ENCODE data around the gene KCNT1. TPM values are rescaled to one million over a fixed set of nuclear protein-coding genes. Genes with fewer than 3 reads are reported as not detected.

KCNT1 gene
- total and polyA plus RNA-seq, 11 donors, result 0.21 to 7.4 (median 1.9) TPM

- Histone ChIP-seq H3K36me3 (no peaks in the 10 kb centered on the region), H3K4me3 (no peak overlapping the region), H3K27ac (no peak overlapping the region), H3K4me1 (peaks cover 0 to 6% (median 0%) of the 10 kb centered on the region in 12 donors), H3K27me3 (peaks cover 16 to 50% (median 34%) of the 10 kb centered on the region in 9 donors), H3K9me3 (no peaks in the 10 kb centered on the region)
- intact Hi-C loops (cut with DNase I), result no loop called here
- ATAC-seq, result no peak
- TF ChIP-seq POLR2A (IDR thresholded peaks at IDR 0.05), result no peak
- DNase-seq, result no peak
- WGBS, 4 donors, result 55 to 60% (median 57%) methylated on average over 15 to 16 of the region's 16 CpGs
These were observed 10.8 kb downstream of the KCNT1 start for GRCh38 chr9:135712613-135713295.

GRCh38 chr9:135714242-135715055, 12.5 kb downstream of the KCNT1 start:
- H3K9me3 ChIP-seq, result no peaks in the 10 kb centered on the region
- DNase-seq, result no peak
- peaks cover 0 to 6% (median 0%) of the 10 kb centered on the region in 12 donors for H3K4me1 ChIP-seq
- no peaks in the 10 kb centered on the region for H3K36me3 ChIP-seq
- H3K27me3 ChIP-seq, result peaks cover 16 to 66% (median 35%) of the 10 kb centered on the region in 9 donors
- no peak overlapping the region for H3K27ac ChIP-seq
- TF ChIP-seq CTCF (IDR thresholded peaks at IDR 0.05) (no peak), POLR2A (IDR thresholded peaks at IDR 0.05) (no peak)
- no peak for ATAC-seq
- peak overlapping the region in 1 of 12 donors; percentile 27 for H3K4me3 ChIP-seq
- whole genome bisulfite sequencing, 4 donors, result 3 to 18% (median 5%) methylated on average over 6 to 103 of the region's 103 CpGs
- intact Hi-C loops (cut with DNase I), result no loop called here

GRCh38 chr9:135715056-135715595, 13.1 kb downstream of the KCNT1 start:
- H3K9me3 ChIP-seq, result no peaks in the 10 kb centered on the region
- peaks cover 0 to 6% (median 0%) of the 10 kb centered on the region in 12 donors for H3K4me1 ChIP-seq
- TF ChIP-seq POLR2A (IDR thresholded peaks at IDR 0.05), result no peak
- TF ChIP-seq CTCF (IDR thresholded peaks at IDR 0.05), result no peak
- WGBS, 4 donors, result 27 to 43% (median 39%) methylated on average over 19 to 23 of the region's 23 CpGs
- no peak overlapping the region for H3K27ac ChIP-seq
- ATAC-seq (no peak), DNase-seq (no peak)
- no peak overlapping the region for H3K4me3 ChIP-seq
- intact Hi-C loops (cut with DNase I), result no loop called here
- peaks cover 16 to 68% (median 35%) of the 10 kb centered on the region in 9 donors for H3K27me3 ChIP-seq
- H3K36me3 ChIP-seq, result no peaks in the 10 kb centered on the region

GRCh38 chr9:135716045-135716444, 14.1 kb downstream of the KCNT1 start:
- ATAC-seq, result no peak
- DNase-seq, result no peak
- H3K27ac ChIP-seq, result no peak overlapping the region
- no peak overlapping the region for H3K4me3 ChIP-seq
- 77 to 85% (median 83%) methylated on average over 11 of the region's 11 CpGs for WGBS, 4 donors
- intact Hi-C loops (cut with DNase I), result no loop called here
- H3K27me3 ChIP-seq, result peaks cover 16 to 77% (median 35%) of the 10 kb centered on the region in 9 donors
- H3K9me3 ChIP-seq, result no peaks in the 10 kb centered on the region
- no peaks in the 10 kb centered on the region for H3K36me3 ChIP-seq
- TF ChIP-seq CTCF (IDR thresholded peaks at IDR 0.05) (no peak), POLR2A (IDR thresholded peaks at IDR 0.05) (no peak)
- H3K4me1 ChIP-seq, result peaks cover 0 to 6% (median 0%) of the 10 kb centered on the region in 12 donors
